Nephron (organoid): ENCODE data around the gene APAF1.
A peak's percentile ranks its signal among the peaks of the same experiment; 100 is the strongest.

ENCODE experiments used
- H3K27ac Mint-ChIP-seq, 3 experiments: 2 replicates each; pipeline ENCODE4 v1.8.0; 2020; ENCODE audit warnings: mixed read lengths in 3 of 3, mild to moderate bottlenecking in 2 of 3, moderate library complexity in 1 of 3
- H3K27me3 Mint-ChIP-seq: 2 replicates; pipeline ENCODE4 v1.8.0; 2021; ENCODE audit warnings: low read depth, mild to moderate bottlenecking, moderate library complexity, mixed read lengths
- H3K36me3 Mint-ChIP-seq: 2 replicates; pipeline ENCODE4 v1.8.0; 2020; ENCODE audit warnings: low read depth, mixed read lengths
- H3K4me1 Mint-ChIP-seq: 2 replicates; pipeline ENCODE4 v1.8.0; 2020; ENCODE audit warnings: mixed read lengths
- H3K4me3 Mint-ChIP-seq, 3 experiments: 2 replicates each; pipeline ENCODE4 v1.8.0; 2020; ENCODE audit warnings: mild to moderate bottlenecking in 3 of 3, mixed read lengths in 3 of 3, moderate library complexity in 2 of 3
- H3K9me3 Mint-ChIP-seq: 2 replicates; pipeline ENCODE4 v1.8.0; 2020; ENCODE audit warnings: mixed read lengths
- CTCF ChIP-seq, 3 experiments: fragments of 200-600 bp; sonication (generic); IDR thresholded peaks; one replicate each; pipeline ENCODE4 v1.5.0; 2021; ENCODE audit warnings: antibody characterized with exemption in 3 of 3; ENCODE audit not compliant: unreplicated experiment in 3 of 3

APAF1 gene

GRCh38 chr12:98725476-98726247, 80.6 kb downstream of the APAF1 start:
- no peaks in the 10 kb centered on the region for H3K27me3 Mint-ChIP-seq
- H3K27ac Mint-ChIP-seq: no peak overlapping the region
- no peaks in the 10 kb centered on the region for H3K4me1 Mint-ChIP-seq
- peak; percentile 45 to 60 (median 54) for TF ChIP-seq CTCF (IDR thresholded peaks at IDR 0.05; ENCODE audit: unreplicated experiment in 3 of 3)
- no peaks in the 10 kb centered on the region for H3K9me3 Mint-ChIP-seq
- no peak overlapping the region for H3K4me3 Mint-ChIP-seq
- H3K36me3 Mint-ChIP-seq: peaks cover 40% of the 10 kb centered on the region

GRCh38 chr12:98727196-98727595, 82.1 kb downstream of the APAF1 start:
- TF ChIP-seq CTCF (IDR thresholded peaks at IDR 0.05; ENCODE audit: unreplicated experiment in 3 of 3): no peak
- no peak overlapping the region for H3K4me3 Mint-ChIP-seq
- peaks cover 49% of the 10 kb centered on the region for H3K36me3 Mint-ChIP-seq
- no peaks in the 10 kb centered on the region for H3K27me3 Mint-ChIP-seq
- no peaks in the 10 kb centered on the region for H3K4me1 Mint-ChIP-seq
- H3K27ac Mint-ChIP-seq: no peak overlapping the region
- H3K9me3 Mint-ChIP-seq: no peaks in the 10 kb centered on the region

GRCh38 chr12:98730412-98730811, 85.3 kb downstream of the APAF1 start:
- Mint-ChIP-seq H3K4me3 (no peak overlapping the region), H3K36me3 (peaks cover 51% of the 10 kb centered on the region), H3K9me3 (no peaks in the 10 kb centered on the region), H3K27me3 (no peaks in the 10 kb centered on the region), H3K27ac (peak overlapping the region in 1 of 3 experiments; percentile 67), H3K4me1 (no peaks in the 10 kb centered on the region)
- no peak for TF ChIP-seq CTCF (IDR thresholded peaks at IDR 0.05; ENCODE audit: unreplicated experiment in 3 of 3)

- no peak overlapping the region for H3K27ac Mint-ChIP-seq
- H3K36me3 Mint-ChIP-seq: peaks cover 50% of the 10 kb centered on the region
- no peak for TF ChIP-seq CTCF (IDR thresholded peaks at IDR 0.05; ENCODE audit: unreplicated experiment in 3 of 3)
- no peaks in the 10 kb centered on the region for H3K27me3 Mint-ChIP-seq
- no peaks in the 10 kb centered on the region for H3K9me3 Mint-ChIP-seq
- H3K4me3 Mint-ChIP-seq: no peak overlapping the region
- H3K4me1 Mint-ChIP-seq: peaks cover 21% of the 10 kb centered on the region
Observed at GRCh38 chr12:98733667-98734350, 88.7 kb downstream of the APAF1 start.

GRCh38 chr12:98735821-98736220, 90.7 kb downstream of the APAF1 start:
- Mint-ChIP-seq H3K4me3 (peak overlapping the region in 1 of 3 experiments; percentile 14), H3K9me3 (no peaks in the 10 kb centered on the region), H3K4me1 (peaks cover 26% of the 10 kb centered on the region), H3K27me3 (no peaks in the 10 kb centered on the region), H3K27ac (no peak overlapping the region), H3K36me3 (peaks cover 38% of the 10 kb centered on the region)
- TF ChIP-seq CTCF (IDR thresholded peaks at IDR 0.05; ENCODE audit: unreplicated experiment in 3 of 3): no peak
